GM12878 (cell line): ENCODE data around the gene HMGCL. TPM values are rescaled to one million over a fixed set of nuclear protein-coding genes. Genes with fewer than 3 reads are reported as not detected.

Source experiments
- ASH2L ChIP-seq: fragments of 300-600, 200-600 bp; sonication (generic); IDR thresholded peaks from 2 replicates; pipeline ENCODE4 v1.6.1; 2017; ENCODE audit warnings: low read depth, mild to moderate bottlenecking, borderline replicate concordance
- BHLHE40 ChIP-seq, 2 experiments: fragments of 450-650 bp in 1 of 2; IDR thresholded peaks; 2 replicates each; pipeline ENCODE4 v1.6.1; 2011 to 2017; ENCODE audit warnings: low read depth in 2 of 2, borderline replicate concordance in 1 of 2, improper control_type of control experiment in 1 of 2, low read length in 1 of 2, mild to moderate bottlenecking in 1 of 2
- BRCA1 ChIP-seq: IDR thresholded peaks from 2 replicates; pipeline ENCODE4 v1.6.1; 2011; ENCODE audit warnings: low read depth, low read length, improper control_type of control experiment
- HDGF ChIP-seq: fragments of 450-650 bp; IDR thresholded peaks from 2 replicates; pipeline ENCODE4 v1.6.1; 2016; ENCODE audit warnings: antibody characterized with exemption
- IRF4 ChIP-seq: IDR thresholded peaks from 2 replicates; pipeline ENCODE4 v1.6.1; 2011; ENCODE audit warnings: low read depth, low read length
- KAT2A ChIP-seq: conservative IDR thresholded peaks from 2 replicates; pipeline ENCODE4 v1.6.1; 2011; ENCODE audit warnings: low read depth, low read length; ENCODE audit not compliant: control insufficient read depth
- NBN ChIP-seq: fragments of 450-650 bp; IDR thresholded peaks from 2 replicates; pipeline ENCODE4 v1.6.1; 2016
- NFIC ChIP-seq: IDR thresholded peaks from 2 replicates; pipeline ENCODE4 v1.6.1; 2012; ENCODE audit warnings: low read depth, mild to moderate bottlenecking, inconsistent platforms, low read length, moderate library complexity
- NFXL1 ChIP-seq: fragments of 450-650 bp; IDR thresholded peaks from 2 replicates; pipeline ENCODE4 v1.6.1; 2017; ENCODE audit warnings: antibody characterized with exemption, mild to moderate bottlenecking, borderline replicate concordance
- SMAD1 ChIP-seq: fragments of 450-650 bp; IDR thresholded peaks from 2 replicates; pipeline ENCODE4 v1.6.1; 2018; ENCODE audit warnings: mild to moderate bottlenecking, low read depth; ENCODE audit not compliant: partially characterized antibody
- SP1 ChIP-seq: IDR thresholded peaks from one replicate; pipeline ENCODE4 v1.6.1; 2011; ENCODE audit warnings: low read depth, low read length
- SPI1 ChIP-seq: IDR thresholded peaks from 2 replicates; pipeline ENCODE4 v1.6.1; 2011; ENCODE audit warnings: low read depth, mild to moderate bottlenecking, low read length, moderate library complexity, borderline replicate concordance; ENCODE audit not compliant: insufficient read depth
- SREBF2 ChIP-seq: IDR thresholded peaks from 2 replicates; pipeline ENCODE4 v1.6.1; 2012; ENCODE audit warnings: mild to moderate bottlenecking, low read length
- STAT1 ChIP-seq: fragments of 450-650 bp; conservative IDR thresholded peaks from 2 replicates; pipeline ENCODE4 v1.6.1; 2014; ENCODE audit warnings: antibody characterized with exemption, mild to moderate bottlenecking
- YY1 ChIP-seq: IDR thresholded peaks from 2 replicates; pipeline ENCODE4 v1.6.1; 2011; ENCODE audit warnings: low read depth, mild to moderate bottlenecking, low read length
- ZNF384 ChIP-seq: IDR thresholded peaks from 2 replicates; pipeline ENCODE4 v1.6.1; 2012; ENCODE audit warnings: low read depth, mild to moderate bottlenecking, low read length, improper control_type of control experiment, borderline replicate concordance
- polyA plus RNA-seq, 11 experiments: library from polyadenylated mRNA; depleted of rRNA in 4 of 11; unstranded in 6 of 11; stranded (reverse) in 5 of 11; fragments of >200 nt; fragmentation: Nextera tagmentation in 4 of 11; fragmentation: Illumina TruSeq in 1 of 11; extraction: Ambion mirVana in 4 of 11; extraction: Trizol in 1 of 11; gene quantifications; 1 replicate in 1 of 11; 2 replicates in 10 of 11; pipeline versions ENCODE4 v1.2.1 to v1.2.3, GENCODE V29; 2011 to 2016; ENCODE audit warnings: inconsistent platforms in 2 of 11, missing spikeins in 2 of 11, low read depth in 1 of 11
- total RNA-seq, 4 experiments: library from RNA; depleted of rRNA in 3 of 4; stranded (reverse); fragments of >200 nt in 3 of 4; fragmentation: Illumina TruSeq in 1 of 4; extraction: Trizol in 1 of 4; gene quantifications; 2 replicates each; pipeline versions ENCODE4 v1.2.1 to v1.2.3, GENCODE V29; 2013 to 2021
- TF ChIP-seq, protein P1 (sequence below): IDR thresholded peaks from 2 replicates; pipeline ENCODE4 v1.6.1; 2011; ENCODE audit warnings: low read depth, low read length, improper control_type of control experiment, borderline replicate concordance
- TF ChIP-seq, protein P2 (sequence below): fragments of 450-650 bp; IDR thresholded peaks from 2 replicates; pipeline ENCODE4 v1.6.1; 2017; ENCODE audit warnings: mild to moderate bottlenecking

HMGCL gene
- total and polyA plus RNA-seq, 10 of the 15 experiments (the other 5 are each of a cell fraction or from before 2014, with no cell fraction given) = 29.4 to 127 (median 36.4) TPM

DNA sequence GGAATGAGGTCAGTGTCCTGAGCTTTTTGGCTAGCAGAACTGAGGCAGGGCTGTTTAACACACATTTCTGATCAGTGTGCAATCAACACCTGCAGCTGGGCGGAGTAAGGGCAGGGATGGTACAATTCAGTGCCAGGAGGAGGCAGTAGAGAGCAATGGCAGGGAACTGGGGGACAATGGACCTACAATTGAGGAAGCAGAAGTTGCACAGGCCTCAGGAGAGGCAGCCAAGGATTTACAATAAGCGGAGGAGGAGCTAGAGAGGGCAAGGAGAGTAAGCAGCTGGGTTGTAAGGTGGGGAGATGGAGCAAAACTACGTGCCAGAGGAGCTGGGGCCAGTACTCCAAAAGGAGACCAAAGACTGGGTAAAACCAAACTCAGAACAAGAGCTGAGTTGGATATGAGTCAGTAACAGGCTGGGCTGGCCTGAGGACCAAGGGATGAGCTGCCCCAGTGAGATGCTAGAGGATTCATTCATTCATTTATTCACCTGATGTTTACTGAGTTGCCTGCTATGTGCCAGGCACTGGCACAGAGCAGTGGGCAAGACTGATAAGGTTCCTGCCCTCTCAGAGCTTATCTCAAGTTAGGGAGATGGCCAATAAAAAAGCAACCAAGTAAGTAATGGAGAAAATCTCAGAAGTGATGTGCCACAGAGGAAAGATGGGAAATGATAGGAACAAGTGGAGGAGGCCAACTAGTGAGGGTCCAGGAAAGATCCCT lies 14.2 kb downstream of the HMGCL start (continued):
- TF ChIP-seq, protein P1, sequence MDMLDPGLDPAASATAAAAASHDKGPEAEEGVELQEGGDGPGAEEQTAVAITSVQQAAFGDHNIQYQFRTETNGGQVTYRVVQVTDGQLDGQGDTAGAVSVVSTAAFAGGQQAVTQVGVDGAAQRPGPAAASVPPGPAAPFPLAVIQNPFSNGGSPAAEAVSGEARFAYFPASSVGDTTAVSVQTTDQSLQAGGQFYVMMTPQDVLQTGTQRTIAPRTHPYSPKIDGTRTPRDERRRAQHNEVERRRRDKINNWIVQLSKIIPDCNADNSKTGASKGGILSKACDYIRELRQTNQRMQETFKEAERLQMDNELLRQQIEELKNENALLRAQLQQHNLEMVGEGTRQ = no peak
- TF ChIP-seq, protein P2, sequence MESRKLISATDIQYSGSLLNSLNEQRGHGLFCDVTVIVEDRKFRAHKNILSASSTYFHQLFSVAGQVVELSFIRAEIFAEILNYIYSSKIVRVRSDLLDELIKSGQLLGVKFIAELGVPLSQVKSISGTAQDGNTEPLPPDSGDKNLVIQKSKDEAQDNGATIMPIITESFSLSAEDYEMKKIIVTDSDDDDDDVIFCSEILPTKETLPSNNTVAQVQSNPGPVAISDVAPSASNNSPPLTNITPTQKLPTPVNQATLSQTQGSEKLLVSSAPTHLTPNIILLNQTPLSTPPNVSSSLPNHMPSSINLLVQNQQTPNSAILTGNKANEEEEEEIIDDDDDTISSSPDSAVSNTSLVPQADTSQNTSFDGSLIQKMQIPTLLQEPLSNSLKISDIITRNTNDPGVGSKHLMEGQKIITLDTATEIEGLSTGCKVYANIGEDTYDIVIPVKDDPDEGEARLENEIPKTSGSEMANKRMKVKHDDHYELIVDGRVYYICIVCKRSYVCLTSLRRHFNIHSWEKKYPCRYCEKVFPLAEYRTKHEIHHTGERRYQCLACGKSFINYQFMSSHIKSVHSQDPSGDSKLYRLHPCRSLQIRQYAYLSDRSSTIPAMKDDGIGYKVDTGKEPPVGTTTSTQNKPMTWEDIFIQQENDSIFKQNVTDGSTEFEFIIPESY = no peak
- TF ChIP-seq SP1 = no peak
- TF ChIP-seq ZNF384 = no peak
- no peak for TF ChIP-seq STAT1
- TF ChIP-seq KAT2A = no peak
- no peak for TF ChIP-seq NFIC
- TF ChIP-seq NFXL1 = no peak
- 0 out of 4 replicates have a peak, but pooled peaks of 1 of the 2 experiments have one; percentile 5 for TF ChIP-seq BHLHE40 (IDR thresholded peaks at IDR 0.05; ENCODE audit: borderline replicate concordance in 1 of 2, low read depth in 2 of 2, low read length in 1 of 2)
- TF ChIP-seq YY1 = peak; percentile 81
- TF ChIP-seq NBN = 0 out of 2 replicates have a peak, but pooled peaks have one; percentile 21
- TF ChIP-seq HDGF = 0 out of 2 replicates have a peak, but pooled peaks have one; percentile 41
- TF ChIP-seq SPI1 = peak; percentile 40; the same call in 1 of the 2 replicates
- TF ChIP-seq ASH2L = no peak
- 0 out of 2 replicates have a peak, but pooled peaks have one; percentile 13 for TF ChIP-seq IRF4
- TF ChIP-seq SREBF2 = no peak
- no peak for TF ChIP-seq SMAD1
- no peak for TF ChIP-seq BRCA1
